Astrocyte (in vitro differentiated cells and primary cell): ENCODE measurements around the gene PRG2. TPM values are rescaled to one million over a fixed set of nuclear protein-coding genes. Genes with fewer than 3 reads are reported as not detected.

Source experiments
- DNase-seq: peaks from one replicate; pipeline ENCODE4 v3.0.0-alpha.2; 2010; ENCODE audit warnings: low read depth
- FAIRE-seq: peaks from 2 replicates; lab custom pipeline; 2011; peaks lifted over from hg19 to GRCh38; lab: Jason Lieb, UNC
- H2AFZ ChIP-seq: 2 replicates; pipeline ENCODE4 v1.6.0; 2012; ENCODE audit warnings: low read depth, low read length, inconsistent platforms
- H3K27ac ChIP-seq: 2 replicates; pipeline ENCODE4 v1.5.1; 2011; ENCODE audit warnings: low read depth, low read length, inconsistent platforms
- H3K27me3 ChIP-seq: 2 replicates; pipeline ENCODE4 v1.6.0; 2011; ENCODE audit warnings: low read length, inconsistent platforms; ENCODE audit not compliant: insufficient read depth
- H3K36me3 ChIP-seq: 2 replicates; pipeline ENCODE4 v1.5.1; 2011; ENCODE audit warnings: low read length, inconsistent platforms; ENCODE audit not compliant: insufficient read depth
- H3K4me1 ChIP-seq: 2 replicates; pipeline ENCODE4 v1.5.1; 2011; ENCODE audit warnings: low read length, inconsistent platforms; ENCODE audit not compliant: insufficient read depth
- H3K4me2 ChIP-seq: 2 replicates; pipeline ENCODE4 v1.6.0; 2012; ENCODE audit warnings: low read length, inconsistent platforms
- H3K4me3 ChIP-seq: 2 replicates; pipeline ENCODE4 v1.5.1; 2011; ENCODE audit warnings: low read depth, mild to moderate bottlenecking, low read length, inconsistent platforms; ENCODE audit not compliant: insufficient read depth
- H3K79me2 ChIP-seq: 2 replicates; pipeline ENCODE4 v1.6.0; 2012; ENCODE audit warnings: mild to moderate bottlenecking, low read length, inconsistent platforms; ENCODE audit not compliant: insufficient read depth
- H3K9ac ChIP-seq: 2 replicates; pipeline ENCODE4 v1.6.0; 2012; ENCODE audit warnings: mild to moderate bottlenecking, low read length, inconsistent platforms
- H3K9me3 ChIP-seq: 2 replicates; pipeline ENCODE4 v1.5.1; 2012; ENCODE audit warnings: low read depth, mild to moderate bottlenecking, low read length, inconsistent platforms; ENCODE audit not compliant: insufficient read depth
- H4K20me1 ChIP-seq: 2 replicates; pipeline ENCODE4 v1.6.0; 2012; ENCODE audit warnings: low read length, inconsistent platforms; ENCODE audit not compliant: insufficient read depth
- H3K27ac Mint-ChIP-seq: one replicate; pipeline ENCODE4 v1.8.0; 2021; ENCODE audit warnings: mild to moderate bottlenecking, mixed read lengths; ENCODE audit not compliant: unreplicated experiment
- H3K27me3 Mint-ChIP-seq: one replicate; pipeline ENCODE4 v1.8.0; 2021; ENCODE audit warnings: low read depth, mixed read lengths; ENCODE audit not compliant: unreplicated experiment
- H3K36me3 Mint-ChIP-seq: one replicate; pipeline ENCODE4 v1.8.0; 2021; ENCODE audit warnings: low read depth, mixed read lengths; ENCODE audit not compliant: unreplicated experiment
- H3K4me1 Mint-ChIP-seq: one replicate; pipeline ENCODE4 v1.8.0; 2021; ENCODE audit warnings: low read depth, mixed read lengths; ENCODE audit not compliant: unreplicated experiment
- H3K4me3 Mint-ChIP-seq: one replicate; pipeline ENCODE4 v1.8.0; 2021; ENCODE audit warnings: mild to moderate bottlenecking, moderate library complexity, mixed read lengths; ENCODE audit not compliant: unreplicated experiment
- H3K9me3 Mint-ChIP-seq: one replicate; pipeline ENCODE4 v1.8.0; 2021; ENCODE audit warnings: mild to moderate bottlenecking, mixed read lengths; ENCODE audit not compliant: unreplicated experiment
- EZH2 ChIP-seq: IDR thresholded peaks from 2 replicates; pipeline ENCODE4 v1.6.1; 2012; ENCODE audit warnings: mild to moderate bottlenecking, low read length, inconsistent platforms; ENCODE audit not compliant: insufficient read depth
- total RNA-seq: library from RNA; stranded (reverse); gene quantifications from 2 replicates; pipeline ENCODE4 v1.2.1, GENCODE V29; 2021
- TF ChIP-seq, protein P1 (sequence below): IDR thresholded peaks from 2 replicates; pipeline ENCODE4 v1.5.1; 2011; ENCODE audit warnings: low read depth, mild to moderate bottlenecking, inconsistent platforms, low read length, moderate library complexity; ENCODE audit not compliant: insufficient read depth

The PRG2 gene
- total RNA-seq, 1 donor from 2014 or later = not detected

- peaks cover 21% of the 10 kb centered on the region for H3K27me3 Mint-ChIP-seq
- H3K27ac Mint-ChIP-seq = no peak overlapping the region
- TF ChIP-seq, protein P1, sequence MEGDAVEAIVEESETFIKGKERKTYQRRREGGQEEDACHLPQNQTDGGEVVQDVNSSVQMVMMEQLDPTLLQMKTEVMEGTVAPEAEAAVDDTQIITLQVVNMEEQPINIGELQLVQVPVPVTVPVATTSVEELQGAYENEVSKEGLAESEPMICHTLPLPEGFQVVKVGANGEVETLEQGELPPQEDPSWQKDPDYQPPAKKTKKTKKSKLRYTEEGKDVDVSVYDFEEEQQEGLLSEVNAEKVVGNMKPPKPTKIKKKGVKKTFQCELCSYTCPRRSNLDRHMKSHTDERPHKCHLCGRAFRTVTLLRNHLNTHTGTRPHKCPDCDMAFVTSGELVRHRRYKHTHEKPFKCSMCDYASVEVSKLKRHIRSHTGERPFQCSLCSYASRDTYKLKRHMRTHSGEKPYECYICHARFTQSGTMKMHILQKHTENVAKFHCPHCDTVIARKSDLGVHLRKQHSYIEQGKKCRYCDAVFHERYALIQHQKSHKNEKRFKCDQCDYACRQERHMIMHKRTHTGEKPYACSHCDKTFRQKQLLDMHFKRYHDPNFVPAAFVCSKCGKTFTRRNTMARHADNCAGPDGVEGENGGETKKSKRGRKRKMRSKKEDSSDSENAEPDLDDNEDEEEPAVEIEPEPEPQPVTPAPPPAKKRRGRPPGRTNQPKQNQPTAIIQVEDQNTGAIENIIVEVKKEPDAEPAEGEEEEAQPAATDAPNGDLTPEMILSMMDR = peak; percentile 51
- TF ChIP-seq EZH2 = no peak
- Histone ChIP-seq H3K9me3 (peaks cover 10% of the 10 kb centered on the region), H3K27me3 (peaks cover 5% of the 10 kb centered on the region), H2AFZ (peak overlapping the region; percentile 82), H3K27ac (no peak overlapping the region), H3K4me1 (no peaks in the 10 kb centered on the region), H4K20me1 (no peaks in the 10 kb centered on the region), H3K9ac (no peak overlapping the region), H3K79me2 (no peaks in the 10 kb centered on the region), H3K4me3 (no peak overlapping the region), H3K36me3 (no peaks in the 10 kb centered on the region), H3K4me2 (peak overlapping the region; percentile 59)
- no peak overlapping the region for H3K4me3 Mint-ChIP-seq
- no peaks in the 10 kb centered on the region for H3K4me1 Mint-ChIP-seq
- FAIRE-seq = no peak
- H3K36me3 Mint-ChIP-seq = no peaks in the 10 kb centered on the region
- DNase-seq = no peak
- peaks cover 6% of the 10 kb centered on the region for H3K9me3 Mint-ChIP-seq
Observed at GRCh38 chr11:57349491-57350274, 40.8 kb downstream of the PRG2 start.

DNA sequence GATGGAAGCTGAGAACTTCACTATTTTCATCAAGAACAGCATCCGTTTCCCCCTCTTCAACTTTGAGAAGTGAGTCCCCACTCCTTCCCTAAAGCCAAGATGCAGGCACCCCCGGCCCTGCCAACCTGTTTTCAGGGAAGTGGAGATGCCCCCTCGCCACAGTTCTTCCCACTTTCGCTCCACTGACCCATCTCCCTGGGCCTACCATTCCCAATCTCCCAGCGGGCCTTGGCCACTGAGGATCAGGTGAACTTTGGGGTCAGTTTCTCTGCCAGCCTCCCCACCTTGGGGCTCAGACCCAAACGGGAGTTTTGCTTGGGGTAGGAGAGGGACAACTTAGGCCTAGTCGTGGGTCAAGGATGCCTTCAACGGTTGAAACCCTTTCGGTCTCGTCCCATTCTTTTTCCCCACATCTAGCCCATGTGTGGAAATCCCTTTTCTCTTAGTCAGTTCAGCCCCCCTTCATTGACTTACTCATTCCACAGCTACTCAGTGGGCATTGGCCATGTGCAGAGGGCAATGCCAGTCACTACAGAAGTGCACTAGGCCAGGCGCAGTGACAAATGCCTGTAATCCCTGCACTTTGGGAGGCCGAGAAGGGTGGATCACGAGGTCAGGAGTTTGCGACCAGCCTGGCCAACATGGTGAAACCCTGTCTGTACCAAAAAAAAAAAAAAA lies 41.7 kb downstream of the PRG2 start:
- Histone ChIP-seq H3K27me3 (peaks cover 5% of the 10 kb centered on the region), H3K4me1 (no peaks in the 10 kb centered on the region), H3K79me2 (no peaks in the 10 kb centered on the region), H3K9ac (no peak overlapping the region), H4K20me1 (no peaks in the 10 kb centered on the region), H3K27ac (no peak overlapping the region), H3K4me2 (no peak overlapping the region), H3K36me3 (no peaks in the 10 kb centered on the region), H3K9me3 (peaks cover 10% of the 10 kb centered on the region), H3K4me3 (no peak overlapping the region), H2AFZ (no peak overlapping the region)
- Mint-ChIP-seq H3K9me3 (peaks cover 6% of the 10 kb centered on the region), H3K4me3 (no peak overlapping the region), H3K36me3 (no peaks in the 10 kb centered on the region), H3K4me1 (no peaks in the 10 kb centered on the region), H3K27ac (no peak overlapping the region), H3K27me3 (peaks cover 20% of the 10 kb centered on the region)
- TF ChIP-seq, protein P1 = no peak
- TF ChIP-seq EZH2 = no peak
- DNase-seq (no peak), FAIRE-seq (no peak)

GRCh38 chr11:57348052-57348451 lies 42.4 kb downstream of the PRG2 start:
- H3K9ac ChIP-seq = no peak overlapping the region
- peaks cover 10% of the 10 kb centered on the region for H3K9me3 ChIP-seq
- H3K36me3 Mint-ChIP-seq = no peaks in the 10 kb centered on the region
- H3K79me2 ChIP-seq = no peaks in the 10 kb centered on the region
- H3K36me3 ChIP-seq = no peaks in the 10 kb centered on the region
- no peak overlapping the region for H3K4me3 ChIP-seq
- H3K4me1 Mint-ChIP-seq = no peaks in the 10 kb centered on the region
- TF ChIP-seq EZH2 = no peak
- no peak overlapping the region for H3K27ac ChIP-seq
- H3K4me1 ChIP-seq = no peaks in the 10 kb centered on the region
- H3K27me3 ChIP-seq = peaks cover 1% of the 10 kb centered on the region
- FAIRE-seq = no peak
- no peak for DNase-seq
- H3K27me3 Mint-ChIP-seq = peaks cover 20% of the 10 kb centered on the region
- H4K20me1 ChIP-seq = no peaks in the 10 kb centered on the region
- H3K4me2 ChIP-seq = no peak overlapping the region
- peaks cover 6% of the 10 kb centered on the region for H3K9me3 Mint-ChIP-seq
- H2AFZ ChIP-seq = no peak overlapping the region
- no peak overlapping the region for H3K27ac Mint-ChIP-seq
- H3K4me3 Mint-ChIP-seq = no peak overlapping the region
